Kidney capillary endothelial cell (primary cell): ENCODE results near the gene PARD3B.

Source experiments
- DNase-seq: peaks from one replicate; pipeline ENCODE4 v3.0.0-alpha.2; 2018; ENCODE audit warnings: low spot score

PARD3B gene

DNA sequence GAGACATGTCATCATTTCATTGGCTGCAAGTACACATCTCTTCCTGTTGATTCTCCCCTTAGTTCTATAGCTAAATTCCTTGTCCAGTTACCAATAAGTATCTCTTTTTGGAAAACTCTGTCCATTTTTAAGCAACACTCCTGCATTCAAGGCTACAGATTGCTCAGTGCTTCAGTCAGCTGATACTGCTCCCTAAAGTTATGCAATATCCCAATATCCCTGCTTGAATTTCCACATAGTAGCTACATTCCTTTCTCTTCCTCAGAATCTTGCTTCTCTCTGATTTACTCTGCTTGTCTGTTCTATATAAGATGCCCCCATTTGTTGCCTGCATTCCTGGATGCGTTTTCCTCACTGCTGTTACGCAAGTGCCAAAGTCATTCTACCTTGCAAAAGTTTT lies 109.8 kb downstream of the PARD3B start:
- DNase-seq = no peak

DNA sequence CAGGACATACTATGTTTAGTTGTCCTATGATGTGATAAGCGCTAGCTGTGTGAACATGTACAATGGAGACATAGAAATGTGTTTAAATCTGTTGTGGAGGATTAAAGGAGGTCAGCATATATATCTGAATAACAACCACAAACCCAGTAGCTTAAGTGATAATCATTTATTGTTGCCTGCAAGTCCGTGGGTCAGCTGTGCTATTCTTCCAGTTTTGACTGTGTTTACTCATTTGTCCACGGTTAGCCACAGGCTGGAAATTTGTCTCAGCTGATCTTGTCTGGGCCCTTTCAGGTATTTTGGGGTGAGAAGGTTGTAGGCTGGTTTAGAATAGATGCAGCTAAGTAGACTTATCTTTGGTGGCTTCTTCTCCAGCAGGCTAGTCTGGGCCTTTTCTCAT lies 110.4 kb downstream of the PARD3B start:
- no peak for DNase-seq

DNA sequence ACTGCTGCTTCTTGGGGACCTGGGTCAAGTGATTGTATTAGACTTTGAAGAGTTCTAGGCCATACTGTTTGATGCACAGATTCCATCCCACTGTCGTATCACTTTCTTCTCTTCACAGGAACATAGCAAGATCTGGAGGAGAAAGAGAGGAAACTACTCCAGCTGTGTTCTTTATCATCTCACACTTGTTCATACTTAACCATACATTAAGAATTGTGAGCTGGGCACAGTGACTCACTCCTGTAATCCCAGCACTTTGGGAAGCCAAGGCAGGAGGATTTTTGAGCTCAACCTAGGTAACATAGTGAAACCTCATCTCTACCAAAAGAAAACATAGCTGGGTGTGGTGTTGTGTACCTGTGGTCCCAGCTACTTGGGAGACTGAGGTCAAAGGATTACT lies 111.7 kb downstream of the PARD3B start:
- no peak for DNase-seq

DNA sequence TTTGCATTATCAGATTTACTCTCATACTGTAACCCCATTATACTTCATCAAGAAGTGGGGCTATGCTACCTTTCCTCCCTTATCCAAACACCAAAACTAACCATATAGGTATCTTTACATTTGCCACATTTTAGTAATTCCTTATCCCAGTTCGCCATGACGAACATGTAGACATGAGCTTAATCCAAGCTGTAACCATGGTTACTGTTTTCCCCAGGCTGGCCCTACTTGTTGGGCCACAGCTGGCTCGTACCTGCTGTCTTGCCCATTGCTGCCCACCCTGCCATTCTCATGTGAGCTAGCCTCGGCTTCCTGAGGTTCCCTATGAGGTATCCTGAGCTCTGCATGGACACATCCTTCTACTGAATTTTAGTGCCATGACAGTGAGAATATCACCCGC lies 117.7 kb downstream of the PARD3B start:
- no peak for DNase-seq

DNA sequence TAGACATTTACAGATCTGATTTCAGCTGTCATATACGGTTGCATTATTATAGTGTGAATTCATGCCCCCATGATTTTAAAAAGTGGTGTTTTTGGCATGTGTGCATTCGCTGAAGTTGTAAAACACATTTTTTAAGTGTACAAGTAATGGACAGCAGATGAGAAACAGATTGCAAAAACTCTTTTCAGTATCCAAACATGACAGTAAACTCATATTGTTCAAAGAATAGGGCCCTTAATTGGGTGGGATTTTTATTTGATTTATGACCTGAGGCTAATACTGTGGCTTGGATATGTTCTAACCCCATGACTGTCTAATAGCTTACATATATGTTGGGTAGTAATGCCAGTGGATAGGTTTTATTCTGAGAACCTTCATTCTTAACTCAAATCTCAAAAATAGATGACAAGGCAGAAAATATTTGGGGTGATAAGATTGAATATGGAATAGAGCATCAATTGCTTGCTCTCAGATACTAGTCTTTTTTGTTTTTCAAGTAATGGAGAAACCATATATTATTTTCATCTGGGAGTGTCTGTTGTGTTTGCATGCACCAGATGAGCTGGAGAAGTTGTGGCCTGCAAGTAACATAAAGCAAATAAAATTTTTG lies 118.6 kb downstream of the PARD3B start:
- DNase-seq = no peak

DNA sequence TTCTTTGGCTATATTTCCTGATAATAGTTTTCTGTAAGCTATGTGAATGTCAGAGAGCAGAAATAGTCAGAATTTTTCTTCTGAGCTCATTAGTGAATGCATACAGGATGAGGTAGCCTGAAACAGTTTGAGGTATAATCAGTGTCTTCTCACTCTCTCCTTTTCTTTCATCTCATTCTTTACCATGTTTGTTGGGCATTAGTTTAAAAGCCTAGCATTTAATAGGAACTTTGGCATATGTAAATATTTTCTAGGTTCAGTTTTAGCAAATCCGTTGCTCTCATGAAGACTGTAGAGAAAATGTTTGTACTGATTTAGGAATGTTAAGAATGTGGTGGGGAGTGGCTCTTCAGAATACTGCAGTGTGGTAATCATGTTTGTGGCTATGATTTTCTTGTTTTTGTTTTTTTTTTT lies 119.4 kb downstream of the PARD3B start:
- no peak for DNase-seq

DNA sequence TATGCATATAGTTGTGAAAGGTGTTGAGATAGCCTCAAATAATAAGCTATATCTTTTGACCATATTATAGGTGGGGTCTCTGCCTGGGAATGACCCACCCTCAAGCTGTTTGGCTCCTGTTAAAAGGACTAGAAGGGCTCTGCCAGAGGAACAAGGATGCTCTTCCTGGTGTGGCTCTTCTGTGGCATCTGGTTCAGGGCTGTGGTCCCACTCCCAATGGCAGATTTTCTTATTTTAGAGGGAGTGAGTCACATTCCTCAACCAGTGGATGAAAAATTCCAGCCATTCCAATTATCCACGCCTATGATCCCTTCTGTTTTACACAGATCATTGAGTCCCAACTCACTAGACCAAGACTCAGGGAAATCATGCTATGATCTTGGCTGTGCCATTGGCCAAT lies 119.9 kb downstream of the PARD3B start:
- DNase-seq = no peak

DNA sequence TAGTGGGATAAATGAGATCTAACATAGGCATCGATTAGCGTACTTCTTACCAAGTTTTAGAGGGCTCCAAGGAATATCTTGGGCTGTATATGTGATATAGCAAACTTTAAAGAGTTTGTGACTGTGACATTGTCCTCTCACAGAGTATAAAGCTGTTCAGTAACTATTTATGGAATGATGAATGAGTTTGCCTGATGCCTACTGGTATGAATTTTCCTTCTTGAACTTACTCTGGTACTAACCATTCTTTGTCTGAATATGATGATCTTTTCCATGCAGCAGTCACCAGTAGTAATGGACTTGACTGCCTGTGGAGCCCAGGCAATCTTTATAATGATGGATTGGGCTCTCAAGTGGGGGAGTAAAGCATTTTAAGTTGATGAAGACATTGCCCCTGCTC lies 120.5 kb downstream of the PARD3B start:
- DNase-seq = no peak

DNA sequence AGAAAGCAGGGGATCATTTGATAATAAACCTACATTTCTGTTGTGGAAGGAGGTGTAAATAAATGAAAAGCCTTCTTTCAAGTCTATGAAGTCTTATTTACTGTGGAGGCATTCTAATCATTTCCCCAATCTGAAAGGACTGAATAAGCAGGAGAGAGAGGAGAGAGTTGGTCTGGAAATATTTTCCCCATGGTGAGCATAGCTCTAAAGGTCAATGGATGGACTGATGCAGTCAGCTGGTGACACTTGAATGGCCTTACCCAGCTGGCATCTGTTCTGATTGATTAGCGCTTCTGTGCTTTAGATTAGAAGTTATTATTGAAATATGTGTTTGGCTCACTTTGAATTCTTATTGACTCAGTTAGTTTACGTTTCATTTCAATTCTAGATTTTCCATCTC lies 122.7 kb downstream of the PARD3B start:
- DNase-seq = no peak

DNA sequence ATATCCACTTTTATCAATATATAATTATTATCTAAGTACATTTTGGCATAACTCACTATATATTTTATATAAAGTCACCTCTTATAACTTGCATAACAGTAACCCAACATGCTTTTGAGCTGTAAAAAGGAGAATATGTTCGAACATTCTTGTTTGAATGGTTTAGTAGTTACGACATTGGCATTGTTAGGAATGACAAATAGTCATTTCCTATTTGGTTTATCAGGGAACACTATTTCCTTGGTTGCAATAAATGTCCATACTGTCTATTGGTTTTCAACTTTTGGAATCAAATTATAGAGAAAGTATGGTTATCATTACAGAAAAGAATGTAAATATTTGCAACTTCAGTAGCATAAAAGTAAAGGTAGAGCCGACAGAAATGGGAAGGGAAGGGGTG lies 124.1 kb downstream of the PARD3B start:
- peak; percentile 67 for DNase-seq

DNA sequence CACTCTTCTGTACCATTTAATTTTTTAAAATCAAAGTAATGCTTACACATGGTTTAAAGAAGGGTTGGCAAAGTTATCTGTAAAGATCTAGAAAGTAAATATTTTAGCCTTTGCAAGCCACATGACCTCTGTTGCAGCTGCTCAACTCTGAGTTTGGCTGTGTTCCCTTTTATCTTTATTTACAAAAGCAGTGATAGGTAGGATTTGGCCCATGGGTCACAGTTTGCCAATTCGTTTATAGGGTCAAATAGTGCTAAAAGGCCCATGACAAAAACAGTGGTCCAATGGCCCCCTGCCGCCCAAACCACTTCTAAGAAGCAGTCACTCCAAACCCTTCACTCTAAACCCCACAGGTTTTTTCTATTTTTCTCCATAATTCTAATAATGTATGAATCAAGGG lies 124.8 kb downstream of the PARD3B start:
- no peak for DNase-seq

DNA sequence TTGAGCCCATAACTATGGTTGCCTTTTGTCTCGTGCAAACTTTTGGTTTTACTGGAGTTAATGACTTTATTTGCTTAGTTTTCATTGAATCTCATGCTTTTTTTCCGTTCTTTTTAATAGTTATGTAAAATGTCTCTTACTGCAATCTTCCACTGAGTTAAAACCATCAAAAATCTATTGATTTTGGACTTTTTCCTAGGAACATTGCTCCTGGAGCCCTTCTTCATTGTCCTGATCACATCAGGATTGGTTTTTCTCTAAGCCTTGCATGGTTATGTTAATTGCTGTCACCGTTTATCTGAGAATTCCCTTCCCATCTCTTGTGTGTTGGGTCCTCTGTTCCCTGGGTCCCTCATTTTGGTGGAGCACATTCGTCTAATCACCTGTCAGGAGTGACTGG lies 125.5 kb downstream of the PARD3B start:
- no peak for DNase-seq

DNA sequence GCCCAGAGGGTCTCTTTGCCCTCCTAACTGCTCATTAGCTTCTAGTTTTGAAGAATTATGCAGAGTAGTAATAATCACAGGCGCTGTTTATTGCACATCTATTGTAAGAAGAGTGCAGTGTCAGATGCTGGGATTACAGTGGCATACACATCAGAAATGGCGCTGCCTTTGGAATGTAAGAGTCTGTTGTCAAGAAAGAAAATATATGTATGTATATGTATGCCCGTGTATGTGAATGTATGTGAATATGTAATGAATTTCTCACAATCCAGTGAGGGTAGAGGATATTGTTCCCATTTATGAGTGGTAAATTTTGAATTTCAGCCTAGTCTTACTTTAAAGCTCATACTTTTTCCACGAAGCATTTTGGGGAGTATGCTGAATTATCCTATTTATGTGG lies 127.5 kb downstream of the PARD3B start:
- DNase-seq = no peak

DNA sequence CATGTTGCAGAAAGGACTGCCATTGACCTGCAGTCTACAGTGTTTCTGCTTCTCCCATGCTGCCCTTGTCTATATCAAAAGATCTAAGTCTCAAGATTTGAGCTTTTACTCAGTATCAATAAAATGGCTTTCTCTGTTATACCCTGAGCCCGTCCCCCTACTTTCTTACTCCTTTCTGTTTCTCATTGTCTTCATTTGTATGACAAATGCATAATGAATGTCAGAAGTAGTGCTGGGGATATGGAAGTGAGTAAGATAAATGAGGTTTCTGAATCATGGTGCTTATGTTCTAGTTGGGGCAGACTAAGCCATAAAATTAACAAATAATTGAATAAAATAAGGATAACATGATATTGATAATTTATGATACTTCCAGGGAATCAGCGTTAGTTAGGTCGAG lies 128.6 kb downstream of the PARD3B start:
- peak; percentile 73 for DNase-seq

DNA sequence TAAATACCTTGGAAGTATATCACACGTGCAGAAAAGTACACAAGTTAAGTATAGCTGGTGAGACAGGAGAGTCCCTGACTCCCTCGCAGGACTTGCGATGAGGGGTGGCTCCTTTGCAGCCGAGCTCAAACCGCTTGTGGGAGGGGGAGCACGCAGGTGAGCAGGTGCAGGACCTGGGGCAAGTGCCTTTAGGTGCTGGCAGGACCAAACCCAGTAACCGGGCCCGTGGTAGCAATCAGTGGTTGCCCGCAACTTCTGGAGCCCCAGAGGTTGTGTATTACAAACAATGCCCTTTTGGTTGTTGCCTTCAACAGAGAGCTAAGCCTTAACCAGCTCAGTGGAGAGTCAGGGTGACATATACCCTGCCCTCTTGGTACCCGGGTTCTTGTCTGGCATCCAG lies 132.8 kb downstream of the PARD3B start:
- no peak for DNase-seq

DNA sequence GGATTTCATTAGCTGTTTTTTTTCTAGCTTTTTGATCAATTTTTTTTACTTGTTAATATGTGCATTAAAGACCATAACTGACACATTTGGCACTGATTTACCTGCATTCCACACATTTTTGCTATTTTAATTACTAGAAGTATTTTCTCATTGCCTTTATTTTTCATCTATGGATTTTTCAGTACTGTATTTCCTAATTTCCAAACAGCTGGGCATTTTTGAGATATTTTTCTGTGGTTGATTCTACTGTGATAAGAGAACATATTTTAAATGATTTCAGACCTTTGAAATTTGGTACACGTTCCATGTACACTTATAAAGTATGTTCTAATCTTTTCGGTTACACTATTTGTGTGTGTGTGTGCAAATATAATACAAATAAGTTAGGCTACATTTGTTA lies 135.3 kb downstream of the PARD3B start:
- no peak for DNase-seq

DNA sequence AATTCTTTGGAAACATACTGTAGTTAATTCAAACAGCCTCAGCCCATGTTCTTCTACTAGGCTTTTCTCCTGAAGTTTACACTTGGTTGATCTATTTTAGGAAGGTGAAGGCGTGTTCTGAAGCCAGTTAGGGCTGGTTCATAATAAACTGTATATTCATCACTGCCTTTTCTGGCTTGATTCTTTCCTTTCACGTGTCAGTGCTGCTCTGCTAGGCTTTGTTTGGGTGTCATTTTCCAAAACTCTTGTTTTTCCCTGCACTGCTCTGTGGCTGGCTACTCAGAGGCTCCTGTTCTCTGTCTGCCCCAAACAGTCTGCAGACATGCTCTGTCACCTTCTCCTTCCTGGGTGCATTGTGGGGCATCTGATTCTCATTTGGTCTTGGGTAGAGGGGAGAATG lies 136.1 kb downstream of the PARD3B start:
- DNase-seq = no peak

DNA sequence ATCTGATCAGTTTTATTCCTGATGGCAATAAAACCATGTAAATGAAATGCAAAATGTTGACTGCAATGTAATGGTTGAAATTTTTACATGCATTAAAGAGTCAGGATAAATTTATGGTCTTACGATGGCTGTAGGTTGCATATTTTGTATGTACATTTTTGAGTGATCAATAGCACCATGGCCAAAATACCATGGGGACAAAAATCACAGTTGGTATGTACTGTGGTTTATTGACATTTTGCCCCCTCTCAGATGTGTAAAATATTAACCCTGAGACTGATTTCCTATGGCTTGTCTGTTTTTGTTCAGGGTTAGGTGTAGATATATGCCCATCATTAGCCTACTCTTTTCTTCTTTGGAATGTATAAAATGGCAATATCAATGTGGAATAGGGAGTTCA lies 138.1 kb downstream of the PARD3B start:
- DNase-seq = no peak

DNA sequence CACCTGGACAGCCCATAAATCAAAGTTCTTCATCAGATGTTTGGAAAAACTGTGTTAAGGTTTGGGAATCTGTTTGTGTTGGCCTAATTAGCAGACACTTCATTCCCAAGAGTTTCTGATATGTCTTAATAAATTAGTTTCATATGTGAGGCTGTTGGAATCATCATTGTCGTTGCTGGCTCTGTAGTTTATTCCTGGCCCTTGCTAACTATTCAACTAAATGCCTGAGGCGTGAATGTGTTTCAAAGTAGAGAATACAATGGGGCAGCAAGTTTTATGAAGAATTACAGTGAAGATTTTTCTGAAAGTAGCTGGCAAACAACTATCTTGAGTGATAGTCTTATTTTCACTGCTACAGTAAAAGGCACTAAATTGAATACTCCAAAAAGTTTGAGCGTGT lies 141.1 kb downstream of the PARD3B start:
- no peak for DNase-seq

DNA sequence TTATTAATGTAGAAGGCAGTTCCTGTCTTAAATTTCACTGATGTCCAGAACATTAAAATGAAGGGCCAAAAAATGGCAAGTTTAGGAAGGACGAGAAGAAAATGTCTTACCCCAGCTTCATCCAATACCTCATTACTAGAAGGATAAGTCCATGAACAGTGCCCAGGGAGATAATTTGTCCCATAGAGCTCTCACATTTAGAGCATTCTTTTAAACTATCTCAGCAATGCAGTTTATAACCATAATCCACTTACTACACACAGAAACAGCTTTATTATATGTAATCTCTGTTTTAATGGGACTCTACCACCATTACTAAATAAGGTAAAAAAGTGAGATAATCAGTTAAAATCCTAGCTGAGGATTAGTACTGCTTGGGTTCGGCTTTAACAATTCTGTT lies 142.5 kb downstream of the PARD3B start:
- DNase-seq = no peak

DNA sequence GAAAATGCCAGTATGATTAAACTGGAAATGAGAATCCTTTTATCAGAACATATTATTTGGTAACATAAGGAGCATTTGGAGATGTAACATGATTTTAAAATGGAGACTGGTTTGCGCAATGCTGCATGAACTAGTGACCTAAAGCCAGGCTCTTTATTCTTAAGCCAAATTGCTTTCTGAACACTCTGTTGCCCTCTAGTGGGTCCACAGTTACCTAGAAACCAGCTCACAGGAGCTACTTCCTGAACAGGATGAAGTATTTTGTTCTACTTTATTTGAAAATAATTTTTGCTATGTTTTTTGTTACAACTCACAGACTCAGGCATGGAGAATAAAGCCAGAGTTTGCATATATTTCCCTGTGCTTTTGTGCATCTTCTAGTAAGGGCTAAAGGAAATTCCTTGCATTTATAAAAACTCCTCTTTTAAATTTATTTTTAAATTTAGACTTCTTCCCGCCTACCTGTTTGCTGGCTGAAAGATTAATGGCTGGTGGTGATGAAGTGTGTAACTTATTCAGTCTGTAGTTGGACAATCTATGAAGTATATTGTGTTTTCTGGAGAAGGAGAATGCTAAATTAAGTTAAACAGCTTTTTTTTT lies 146.7 kb downstream of the PARD3B start:
- DNase-seq = peak; percentile 84

DNA sequence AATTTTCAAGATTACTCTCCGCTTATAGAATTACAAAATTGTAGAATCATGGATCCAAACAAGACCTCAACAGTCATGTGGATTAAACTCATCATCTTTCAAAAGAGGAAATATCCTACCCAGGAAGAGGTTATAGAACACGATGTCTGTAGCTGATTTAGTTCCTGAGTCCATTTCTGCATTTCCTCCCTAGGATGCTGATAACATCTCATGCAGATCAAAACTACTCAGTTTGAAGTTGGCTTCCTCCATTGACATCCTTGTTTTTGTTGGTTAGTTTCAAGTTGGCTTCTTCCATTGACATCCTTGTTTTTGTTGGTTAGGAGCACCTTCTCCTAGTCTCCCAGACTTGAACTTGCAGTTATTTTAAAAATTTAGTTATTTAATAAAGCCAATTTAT lies 147.5 kb downstream of the PARD3B start:
- no peak for DNase-seq

DNA sequence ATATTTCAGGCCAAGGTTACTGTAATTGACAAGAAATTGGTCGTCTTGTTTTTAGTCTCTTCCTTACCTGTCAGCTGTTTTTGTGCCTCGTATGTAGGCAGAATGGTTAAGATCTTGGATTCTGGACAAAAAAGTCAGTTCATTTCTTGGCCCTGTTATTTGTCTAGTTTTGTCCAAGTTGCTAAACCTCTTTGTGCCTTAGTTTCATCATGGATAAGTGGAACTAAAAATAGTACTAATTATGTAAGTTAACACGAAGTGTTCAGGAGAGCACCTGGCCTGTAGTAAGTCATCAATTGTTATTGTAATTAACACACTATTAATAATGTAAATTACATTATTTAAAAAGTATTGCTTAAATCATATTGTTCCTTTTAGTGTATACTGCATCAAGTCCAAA lies 148.0 kb downstream of the PARD3B start:
- no peak for DNase-seq

DNA sequence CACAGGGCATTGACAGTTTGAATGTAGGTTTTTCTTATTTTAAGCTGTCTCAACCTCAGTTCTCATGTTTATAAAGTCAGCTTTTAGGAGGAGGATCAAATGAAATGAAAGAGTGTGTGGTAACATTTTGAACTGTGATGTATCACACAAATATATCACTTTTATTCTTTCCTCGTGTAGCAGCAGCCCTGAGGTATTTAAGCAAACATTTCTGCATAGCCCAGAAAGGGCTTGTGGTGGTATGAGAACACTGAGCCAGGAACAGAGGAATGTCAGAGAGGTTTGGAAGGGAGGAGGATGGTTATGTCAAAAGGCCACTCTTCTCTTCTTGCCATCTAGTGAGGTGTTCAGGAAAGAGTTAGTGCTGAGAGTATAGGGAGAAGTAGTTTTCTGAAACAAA lies 150.2 kb downstream of the PARD3B start:
- DNase-seq = no peak

DNA sequence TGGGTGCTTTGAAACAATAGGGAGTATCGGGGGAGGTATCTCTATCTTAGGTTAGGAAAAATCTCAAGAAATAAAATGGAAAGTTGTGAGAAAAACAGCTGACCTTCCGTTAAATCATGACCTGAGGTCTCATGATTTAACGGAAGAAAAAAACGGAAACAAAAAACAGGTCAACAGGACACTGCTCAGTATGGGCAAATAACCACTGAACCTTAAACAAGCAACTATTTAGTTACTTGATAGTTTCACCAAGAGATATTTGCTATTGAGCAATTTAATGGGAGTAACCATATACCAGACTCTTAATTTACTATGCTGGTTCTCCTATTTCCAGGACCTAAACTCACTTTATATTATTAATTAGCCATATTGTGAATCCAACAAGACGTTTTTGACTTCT lies 150.8 kb downstream of the PARD3B start:
- no peak for DNase-seq
